Cardiac muscle cell (in vitro differentiated cells and primary cell): Measurements from ENCODE around the gene EPHX1. TPM values are rescaled to one million over a fixed set of nuclear protein-coding genes. Genes with fewer than 3 reads are reported as not detected.

ENCODE experiments used
- DNase-seq, 2 donors: peaks; one replicate each; pipeline versions ENCODE4 v3.0.0 to v3.0.0-alpha.2; 2010 to 2017; ENCODE audit warnings: low read depth in 1 of 2, low spot score in 1 of 2
- H3K27ac ChIP-seq: fragments of 200-600 bp; sonication (generic); 2 replicates; pipeline ENCODE4 v1.5.1; 2016
- H3K27me3 ChIP-seq: fragments of 200-600 bp; sonication (generic); 2 replicates; pipeline ENCODE4 v1.6.0; 2016; ENCODE audit warnings: control low read depth
- H3K36me3 ChIP-seq: fragments of 200-600 bp; sonication (generic); 2 replicates; pipeline ENCODE4 v1.5.1; 2016; ENCODE audit warnings: control low read depth
- H3K4me1 ChIP-seq: fragments of 200-600 bp; sonication (generic); 2 replicates; pipeline ENCODE4 v1.8.1; 2017; ENCODE audit warnings: low read depth, mild to moderate bottlenecking, mixed run types
- H3K4me3 ChIP-seq: fragments of 200-600 bp; sonication (generic); 2 replicates; pipeline ENCODE4 v1.5.1; 2016; ENCODE audit warnings: mild to moderate bottlenecking
- H3K9me3 ChIP-seq: fragments of 200-600 bp; sonication (generic); 2 replicates; pipeline ENCODE4 v1.5.1; 2017; ENCODE audit warnings: low read depth, mild to moderate bottlenecking, control low read depth
- polyA plus RNA-seq: library from polyadenylated mRNA; unstranded; fragments of >200 nt; fragmentation: Nextera tagmentation; extraction: Ambion mirVana; gene quantifications from 2 replicates; pipeline ENCODE4 v1.2.1, GENCODE V29; 2016
- total RNA-seq: library from RNA; depleted of rRNA; stranded (reverse); fragments of >200 nt; gene quantifications from 2 replicates; pipeline ENCODE4 v1.2.3, GENCODE V29; 2016
- TF ChIP-seq, protein P1 (sequence below): IDR thresholded peaks from 2 replicates; pipeline ENCODE4 v1.5.1; 2012; ENCODE audit warnings: low read depth, mild to moderate bottlenecking, low read length

Gene EPHX1
- total and polyA plus RNA-seq, 2 experiments from 2014 or later = 15.8 to 33.8 TPM

DNA sequence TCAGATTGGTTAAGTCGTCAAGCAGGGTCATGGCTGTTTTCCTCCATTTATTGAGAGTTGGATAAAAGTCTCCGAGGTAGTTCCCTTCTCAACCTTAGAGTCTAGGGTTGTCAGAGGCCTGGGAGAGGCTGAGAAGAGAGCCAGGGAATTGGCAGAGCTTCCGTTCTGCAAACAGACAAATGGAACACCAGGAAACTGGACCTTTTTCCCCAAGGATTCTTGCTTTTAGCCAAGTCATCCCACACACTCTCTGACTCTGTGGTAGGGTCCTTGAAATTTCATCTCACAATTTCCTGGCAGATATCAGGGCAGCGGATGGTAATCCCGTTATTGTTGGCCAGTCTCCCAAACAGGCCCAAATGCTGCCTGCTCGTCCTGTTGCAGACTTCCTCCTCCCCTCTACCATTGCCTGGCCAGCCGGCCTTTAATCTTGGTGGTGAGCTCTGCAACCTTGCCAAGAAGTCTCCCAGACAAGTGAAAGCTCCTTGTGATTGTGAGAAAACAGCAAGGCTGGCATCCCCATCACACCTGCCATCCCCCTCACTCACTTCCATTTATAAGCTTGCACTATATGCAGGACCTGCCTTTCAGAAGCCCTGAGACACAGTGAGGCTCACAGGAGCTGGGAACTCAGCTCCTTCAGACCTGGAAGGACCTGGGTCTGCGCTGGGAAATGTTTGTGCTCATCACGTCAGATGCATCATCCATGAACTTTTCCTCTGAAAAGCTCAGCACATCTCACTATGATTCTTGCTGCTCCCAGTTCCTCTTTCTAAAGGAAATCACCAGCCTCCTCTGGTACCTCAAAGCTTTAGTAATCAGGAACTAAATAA lies 46.0 kb upstream of the EPHX1 start:
- TF ChIP-seq, protein P1, sequence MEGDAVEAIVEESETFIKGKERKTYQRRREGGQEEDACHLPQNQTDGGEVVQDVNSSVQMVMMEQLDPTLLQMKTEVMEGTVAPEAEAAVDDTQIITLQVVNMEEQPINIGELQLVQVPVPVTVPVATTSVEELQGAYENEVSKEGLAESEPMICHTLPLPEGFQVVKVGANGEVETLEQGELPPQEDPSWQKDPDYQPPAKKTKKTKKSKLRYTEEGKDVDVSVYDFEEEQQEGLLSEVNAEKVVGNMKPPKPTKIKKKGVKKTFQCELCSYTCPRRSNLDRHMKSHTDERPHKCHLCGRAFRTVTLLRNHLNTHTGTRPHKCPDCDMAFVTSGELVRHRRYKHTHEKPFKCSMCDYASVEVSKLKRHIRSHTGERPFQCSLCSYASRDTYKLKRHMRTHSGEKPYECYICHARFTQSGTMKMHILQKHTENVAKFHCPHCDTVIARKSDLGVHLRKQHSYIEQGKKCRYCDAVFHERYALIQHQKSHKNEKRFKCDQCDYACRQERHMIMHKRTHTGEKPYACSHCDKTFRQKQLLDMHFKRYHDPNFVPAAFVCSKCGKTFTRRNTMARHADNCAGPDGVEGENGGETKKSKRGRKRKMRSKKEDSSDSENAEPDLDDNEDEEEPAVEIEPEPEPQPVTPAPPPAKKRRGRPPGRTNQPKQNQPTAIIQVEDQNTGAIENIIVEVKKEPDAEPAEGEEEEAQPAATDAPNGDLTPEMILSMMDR = no peak
- H3K36me3 ChIP-seq = no peaks in the 10 kb centered on the region
- H3K4me1 ChIP-seq = peaks cover 33% of the 10 kb centered on the region
- H3K27ac ChIP-seq = peak overlapping the region; percentile 7
- H3K4me3 ChIP-seq = no peak overlapping the region
- H3K27me3 ChIP-seq = no peaks in the 10 kb centered on the region
- peak in 1 of 2 donors; percentile 93 for DNase-seq
- no peaks in the 10 kb centered on the region for H3K9me3 ChIP-seq

DNA sequence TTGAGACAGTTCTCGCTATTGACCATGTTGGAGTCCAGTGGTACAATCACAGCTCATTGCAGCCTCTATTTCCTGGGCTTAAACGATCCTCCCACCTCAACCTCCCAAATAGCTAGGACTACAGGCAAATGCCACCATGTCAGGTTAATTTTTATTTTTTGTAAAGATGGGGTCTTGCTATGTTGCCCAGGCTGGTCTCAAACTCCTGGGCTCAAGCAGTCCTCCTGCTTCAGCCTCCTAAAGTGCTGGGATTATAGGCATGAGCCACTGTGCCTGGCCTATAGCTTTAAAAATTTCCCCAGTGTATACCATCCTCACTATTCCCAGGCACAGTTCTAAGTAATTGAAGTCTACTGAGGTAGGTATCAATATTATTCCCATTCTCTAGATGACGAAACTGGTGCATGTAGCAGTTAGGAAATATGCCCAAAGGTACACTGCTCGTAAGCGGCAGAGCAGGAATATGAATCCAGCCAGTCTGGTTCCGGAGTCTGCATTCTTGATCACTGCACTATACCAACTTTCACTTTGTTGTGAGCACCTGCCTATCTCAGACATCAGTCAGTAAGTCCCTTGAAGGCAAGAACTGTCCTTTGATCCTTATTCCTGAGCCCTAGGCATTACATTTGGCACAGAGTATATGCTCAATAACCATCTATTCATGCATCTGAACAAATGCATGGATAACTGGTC lies 43.8 kb upstream of the EPHX1 start:
- Histone ChIP-seq H3K4me1 (peaks cover 40% of the 10 kb centered on the region), H3K9me3 (no peaks in the 10 kb centered on the region), H3K27me3 (no peaks in the 10 kb centered on the region), H3K27ac (no peak overlapping the region), H3K36me3 (no peaks in the 10 kb centered on the region), H3K4me3 (no peak overlapping the region)
- TF ChIP-seq, protein P1 = no peak
- no peak for DNase-seq

DNA sequence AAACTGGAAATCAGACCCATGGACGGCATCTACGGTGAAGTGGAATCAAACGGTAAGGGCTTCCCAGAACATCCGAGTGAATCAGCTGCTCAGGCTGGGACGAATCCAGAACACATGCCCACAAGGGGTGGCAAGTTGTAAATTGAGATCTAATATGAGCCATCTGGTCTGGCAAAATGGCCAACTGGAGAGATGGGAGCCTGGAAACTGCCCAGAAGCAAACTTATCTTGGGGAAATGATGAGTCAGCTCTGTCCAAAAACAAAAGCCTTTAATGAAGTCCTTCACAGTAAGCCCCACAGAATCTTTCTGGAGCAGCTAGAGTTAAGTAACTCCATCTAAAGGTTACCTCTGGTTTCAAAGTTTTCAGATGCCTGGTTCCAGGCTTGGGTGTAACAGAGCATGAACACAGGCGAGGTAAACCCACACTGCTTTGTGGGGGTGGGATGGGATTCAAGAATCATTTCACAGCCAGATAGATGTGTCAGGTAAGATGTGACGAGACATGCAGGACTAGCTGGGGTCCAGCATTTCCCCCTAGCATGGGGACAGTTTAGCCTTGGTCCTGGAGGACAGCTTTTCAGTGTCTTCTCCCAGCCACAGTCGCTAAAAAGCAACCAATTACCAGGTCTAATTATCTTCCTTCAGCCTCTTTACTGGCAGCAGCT lies 42.8 kb upstream of the EPHX1 start:
- Histone ChIP-seq H3K27me3 (no peaks in the 10 kb centered on the region), H3K27ac (peak overlapping the region; percentile 7), H3K36me3 (no peaks in the 10 kb centered on the region), H3K9me3 (no peaks in the 10 kb centered on the region), H3K4me1 (peaks cover 34% of the 10 kb centered on the region), H3K4me3 (no peak overlapping the region)
- TF ChIP-seq, protein P1 = no peak
- peak in 1 of 2 donors; percentile 97 for DNase-seq

DNA sequence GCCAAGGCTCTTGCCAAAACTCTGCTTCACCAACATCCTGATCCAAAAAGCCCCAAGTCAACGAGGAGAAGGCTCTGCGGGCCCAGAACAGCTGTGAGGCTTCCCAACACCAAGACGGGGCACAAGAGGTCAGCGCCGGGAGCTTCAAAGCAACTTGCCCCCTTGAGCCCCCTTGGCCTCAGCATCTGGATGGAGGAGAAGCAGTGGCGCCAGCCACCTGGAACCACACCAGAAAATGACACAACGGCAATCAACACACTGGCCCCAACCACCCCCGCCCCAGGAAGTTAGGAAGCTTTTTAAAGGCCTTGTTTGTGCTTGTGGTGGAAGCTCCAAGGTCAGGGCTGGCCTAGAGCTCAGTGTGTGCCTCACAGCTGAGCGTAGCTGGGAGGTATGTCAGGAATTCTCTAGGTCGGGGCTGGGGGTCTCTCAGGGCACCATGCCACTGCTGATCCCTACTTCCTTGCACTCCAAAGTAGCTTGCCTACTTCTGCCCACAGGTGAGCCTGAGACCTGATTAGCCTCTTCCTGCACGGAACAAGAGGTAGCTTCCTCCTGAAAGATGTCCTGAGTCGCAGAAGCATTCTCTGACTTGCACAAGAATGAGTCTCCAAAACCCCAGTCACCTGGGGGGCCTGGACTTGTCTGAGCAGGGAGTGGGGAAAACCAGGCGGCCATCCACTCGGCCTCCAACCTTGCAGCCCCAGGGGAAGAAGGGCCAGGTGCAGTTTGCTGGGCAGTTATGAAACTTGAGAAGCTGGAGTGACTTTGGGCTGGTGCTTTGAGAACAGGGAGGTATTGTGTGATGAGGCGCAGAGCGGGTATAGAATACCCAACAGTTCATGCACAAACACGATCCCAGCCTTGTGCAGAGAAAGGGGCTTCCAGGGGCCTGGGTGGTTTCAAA lies 42.0 kb upstream of the EPHX1 start:
- DNase-seq = peak in 1 of 2 donors; percentile 89
- Histone ChIP-seq H3K27ac (peak overlapping the region; percentile 7), H3K36me3 (no peaks in the 10 kb centered on the region), H3K9me3 (no peaks in the 10 kb centered on the region), H3K27me3 (no peaks in the 10 kb centered on the region), H3K4me1 (peaks cover 26% of the 10 kb centered on the region), H3K4me3 (no peak overlapping the region)
- TF ChIP-seq, protein P1 = no peak
